ENCODE data around the gene HOXA13.

HOXA13 gene

DNA sequence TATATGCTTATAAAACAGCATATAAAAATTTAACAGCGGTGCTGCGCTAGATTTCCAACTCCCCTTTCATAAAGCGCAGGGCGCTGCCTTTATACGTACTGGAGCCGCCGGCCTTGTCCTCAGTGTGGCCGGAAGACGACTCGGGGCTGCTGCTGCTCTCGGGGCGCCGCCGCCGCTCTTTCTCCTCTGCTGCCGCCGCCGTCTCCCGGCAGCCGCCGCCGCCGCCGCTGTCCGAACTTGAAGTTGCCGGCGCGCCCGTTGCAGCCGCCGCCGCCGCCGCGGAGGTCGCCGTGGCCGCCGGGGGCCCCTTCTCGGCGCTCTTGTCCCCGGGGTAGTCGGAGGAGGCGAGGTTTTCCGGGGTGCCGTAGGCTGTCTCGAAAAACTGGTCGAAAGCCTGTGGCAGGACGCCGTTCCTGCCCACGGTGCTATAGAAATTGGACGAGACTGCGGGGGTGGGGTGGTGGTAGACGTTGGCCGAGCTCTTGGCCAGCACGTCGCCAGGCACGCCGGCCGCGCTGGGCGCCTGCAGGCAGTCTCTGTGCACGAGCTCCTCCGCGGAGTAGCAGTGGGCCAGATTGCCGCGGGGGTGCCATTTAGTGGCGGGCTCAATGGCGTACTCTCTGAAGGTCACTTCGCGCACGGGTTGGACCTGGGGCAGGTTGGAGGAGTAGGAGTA lies 15.4 kb downstream of the HOXA13 start:
- TF ChIP-seq, protein P1, sequence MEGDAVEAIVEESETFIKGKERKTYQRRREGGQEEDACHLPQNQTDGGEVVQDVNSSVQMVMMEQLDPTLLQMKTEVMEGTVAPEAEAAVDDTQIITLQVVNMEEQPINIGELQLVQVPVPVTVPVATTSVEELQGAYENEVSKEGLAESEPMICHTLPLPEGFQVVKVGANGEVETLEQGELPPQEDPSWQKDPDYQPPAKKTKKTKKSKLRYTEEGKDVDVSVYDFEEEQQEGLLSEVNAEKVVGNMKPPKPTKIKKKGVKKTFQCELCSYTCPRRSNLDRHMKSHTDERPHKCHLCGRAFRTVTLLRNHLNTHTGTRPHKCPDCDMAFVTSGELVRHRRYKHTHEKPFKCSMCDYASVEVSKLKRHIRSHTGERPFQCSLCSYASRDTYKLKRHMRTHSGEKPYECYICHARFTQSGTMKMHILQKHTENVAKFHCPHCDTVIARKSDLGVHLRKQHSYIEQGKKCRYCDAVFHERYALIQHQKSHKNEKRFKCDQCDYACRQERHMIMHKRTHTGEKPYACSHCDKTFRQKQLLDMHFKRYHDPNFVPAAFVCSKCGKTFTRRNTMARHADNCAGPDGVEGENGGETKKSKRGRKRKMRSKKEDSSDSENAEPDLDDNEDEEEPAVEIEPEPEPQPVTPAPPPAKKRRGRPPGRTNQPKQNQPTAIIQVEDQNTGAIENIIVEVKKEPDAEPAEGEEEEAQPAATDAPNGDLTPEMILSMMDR (IDR thresholded peaks at IDR 0.05; ENCODE audit: low read depth, low read length), result no peak

DNA sequence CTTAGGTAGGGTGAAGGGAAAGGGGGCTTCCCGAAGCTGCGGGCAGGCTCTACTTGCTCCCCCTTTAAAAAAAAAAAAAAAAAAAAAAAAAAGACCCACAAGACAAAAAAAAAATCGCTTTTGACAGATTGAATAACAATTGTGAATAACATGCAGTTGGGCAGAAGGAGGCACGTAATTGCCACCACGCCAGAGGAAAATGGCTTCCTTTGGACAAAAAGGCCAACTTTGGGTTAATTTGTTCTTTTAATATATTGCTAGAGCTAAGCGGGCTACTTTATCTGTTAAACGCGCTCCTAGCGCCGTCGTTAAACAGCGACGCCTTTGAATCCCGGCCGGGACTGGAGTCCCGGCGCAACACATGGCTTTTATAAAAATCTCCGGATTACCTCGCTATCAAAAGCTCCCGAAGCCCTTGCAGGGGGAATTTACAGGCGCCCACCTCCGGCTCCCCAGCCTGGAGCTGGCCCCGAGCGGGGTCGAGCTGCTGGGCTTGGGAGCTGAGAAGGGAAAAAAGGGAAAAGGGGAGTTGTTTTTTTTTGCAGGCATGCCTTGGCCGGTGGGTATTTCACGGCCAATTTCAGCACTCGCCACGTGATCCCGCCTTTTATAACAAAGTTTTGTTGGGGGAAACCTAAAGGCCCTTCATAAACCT lies 16.1 kb downstream of the HOXA13 start:
- TF ChIP-seq, protein P1 (IDR thresholded peaks at IDR 0.05; ENCODE audit: low read depth, low read length), result no peak
- DNase-seq (ENCODE audit: extremely low read depth, low read depth), result no peak

More for the DNA sequence above, 15.4 kb downstream of the HOXA13 start:
- no peak for DNase-seq (ENCODE audit: extremely low read depth, low read depth)

DNA sequence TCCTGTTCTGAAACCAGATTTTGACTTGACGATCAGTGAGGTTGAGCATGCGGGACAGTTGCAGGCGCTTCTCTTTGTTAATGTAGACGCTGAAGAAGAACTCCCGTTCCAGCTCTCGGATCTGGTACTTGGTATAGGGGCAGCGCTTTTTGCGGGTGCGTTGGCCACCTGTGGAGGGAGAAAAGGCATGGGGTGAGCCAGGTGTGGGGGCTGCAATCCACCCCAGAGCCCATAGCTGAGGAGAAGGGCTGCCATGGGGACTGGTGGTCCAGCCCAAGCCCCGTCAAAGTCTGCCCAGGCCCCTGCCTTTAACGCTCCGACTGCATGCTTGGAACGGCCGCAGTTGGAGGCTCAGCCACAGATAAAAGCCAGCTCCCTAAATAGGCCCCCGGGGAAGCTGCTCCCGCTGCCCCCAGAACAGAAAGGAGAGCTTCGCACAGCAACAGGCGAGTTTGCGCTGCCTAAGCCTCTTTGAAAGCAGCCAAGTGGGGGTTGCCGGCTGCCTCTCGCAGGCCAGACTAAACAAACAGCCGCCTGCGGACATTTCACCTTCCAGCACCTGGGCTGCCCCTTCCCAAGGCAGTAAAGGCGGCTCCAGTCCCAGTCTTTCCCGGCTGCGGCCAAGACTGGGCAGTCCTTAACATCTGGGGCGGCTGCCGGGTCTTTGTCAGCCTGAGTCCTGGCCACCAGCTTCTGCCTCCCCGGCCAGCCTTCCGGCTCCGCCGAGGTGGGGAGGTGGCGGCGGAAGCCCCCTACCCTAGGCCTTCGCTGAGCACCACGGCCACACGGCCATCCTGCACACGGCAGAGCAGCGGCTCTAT lies 16.8 kb downstream of the HOXA13 start:
- DNase-seq (ENCODE audit: extremely low read depth, low read depth), result no peak

DNA sequence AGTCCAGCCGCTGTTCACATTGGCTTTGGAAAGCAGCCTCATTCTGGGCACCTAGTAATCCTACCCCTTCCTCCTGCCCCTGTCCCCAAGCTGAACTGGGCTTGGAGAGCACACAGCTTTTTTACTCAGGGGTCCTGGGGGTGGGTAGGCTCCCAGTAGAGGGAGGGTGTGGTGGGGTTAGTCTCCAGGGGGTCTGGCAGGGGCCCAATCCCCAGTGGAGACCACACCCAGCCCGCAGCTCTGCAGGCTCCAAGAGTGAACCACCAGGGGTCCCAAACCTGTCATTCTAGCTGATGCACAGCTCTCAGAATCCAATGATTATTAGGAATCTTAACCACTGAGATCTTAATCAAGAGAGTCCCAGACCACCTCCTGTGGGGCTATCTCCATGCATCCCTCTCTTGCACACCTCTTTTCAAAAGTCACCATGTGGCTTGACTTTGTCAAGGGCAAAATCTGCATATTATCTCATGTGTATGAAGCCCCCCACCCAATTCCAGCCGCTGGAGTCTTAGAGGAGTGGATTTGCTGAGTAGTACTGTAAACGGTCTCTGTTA lies 17.5 kb downstream of the HOXA13 start:
- TF ChIP-seq, protein P1 (IDR thresholded peaks at IDR 0.05; ENCODE audit: low read depth, low read length), result no peak

More for the DNA sequence above, 16.8 kb downstream of the HOXA13 start:
- TF ChIP-seq, protein P1 (IDR thresholded peaks at IDR 0.05; ENCODE audit: low read depth, low read length), result no peak

DNA sequence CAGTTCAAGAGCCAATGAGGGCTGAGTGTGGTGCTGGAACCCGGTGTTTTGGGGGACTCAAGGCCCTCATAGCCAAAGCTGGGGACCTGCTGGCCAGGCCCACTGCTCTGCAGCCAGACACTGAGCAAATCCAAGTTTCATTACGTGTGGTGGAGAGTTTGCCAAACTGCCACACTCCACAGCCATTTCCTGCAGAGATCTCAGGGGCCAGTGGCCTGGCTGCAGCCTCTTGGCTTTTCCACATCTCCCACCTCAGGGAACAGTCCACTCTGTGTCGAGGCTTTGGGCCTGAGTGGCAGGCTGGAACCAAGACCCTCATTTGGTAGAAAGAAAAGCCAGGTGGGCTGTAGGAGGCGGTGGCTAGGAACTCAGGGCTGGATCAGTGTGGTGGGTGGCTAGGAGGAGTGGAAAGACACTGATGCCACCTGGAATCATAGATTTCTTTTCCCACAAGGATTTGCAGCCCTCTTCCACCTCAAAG lies 18.1 kb downstream of the HOXA13 start:
- no peak for DNase-seq (ENCODE audit: extremely low read depth, low read depth)
- TF ChIP-seq, protein P1 (IDR thresholded peaks at IDR 0.05; ENCODE audit: low read depth, low read length), result no peak

More for the DNA sequence above, 17.5 kb downstream of the HOXA13 start:
- DNase-seq (ENCODE audit: extremely low read depth, low read depth), result no peak

DNA sequence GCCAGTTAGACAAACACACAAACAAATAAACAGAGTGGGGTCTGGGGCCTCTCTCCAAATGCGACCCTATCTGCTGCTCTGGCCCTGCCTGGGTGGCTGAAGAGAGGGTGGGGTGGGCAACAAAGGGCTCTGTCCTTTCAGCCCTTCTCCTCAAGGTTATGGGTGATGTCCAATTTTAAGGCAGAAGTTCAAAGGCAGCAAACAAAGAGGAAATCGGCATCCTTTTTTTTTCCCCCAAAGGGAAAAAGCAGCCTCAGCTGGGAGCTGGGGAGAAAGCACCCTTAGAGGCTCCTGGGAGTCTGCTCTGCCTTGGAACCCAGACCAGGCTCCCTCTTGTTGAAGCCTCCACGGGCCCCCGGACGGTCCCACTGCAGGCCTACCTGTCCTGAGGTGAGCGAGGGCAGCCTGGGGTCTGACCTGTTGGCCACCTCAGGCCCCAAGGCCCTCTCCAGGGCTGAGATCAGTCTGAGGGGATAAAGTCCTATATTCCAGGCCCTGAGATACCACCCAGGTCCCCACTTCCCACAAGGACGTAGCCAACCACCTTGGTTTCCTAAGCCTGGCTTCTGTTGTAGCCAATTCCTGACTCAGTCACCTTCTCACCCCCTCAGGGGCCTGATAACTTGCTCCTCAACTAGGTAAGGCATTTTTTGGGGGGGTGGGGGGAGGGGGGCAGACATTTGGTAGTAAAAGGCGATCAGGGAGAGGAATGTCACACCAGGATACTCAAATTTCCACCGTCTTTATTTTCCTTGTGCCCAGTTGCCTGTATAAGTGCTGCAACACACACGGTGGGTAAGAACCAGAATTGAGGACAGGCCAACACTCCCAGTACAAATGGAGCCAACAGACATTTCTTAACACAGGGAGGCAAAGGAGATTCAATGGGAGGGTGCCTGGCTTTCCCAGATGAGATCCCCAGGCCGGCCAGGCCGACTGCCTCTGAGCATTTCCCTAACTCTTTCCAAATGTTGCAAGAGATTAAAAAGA lies 19.2 kb downstream of the HOXA13 start:
- DNase-seq (ENCODE audit: extremely low read depth, low read depth), result no peak
- TF ChIP-seq, protein P1 (IDR thresholded peaks at IDR 0.05; ENCODE audit: low read depth, low read length), result no peak
